Measurements from ENCODE around the gene GLRX3.
"Not testable (repeated sequence)": the region's sequence is repeated elsewhere in the genome, so short reads cannot be mapped to it uniquely, and the experiment has no call there.

The GLRX3 gene

DNA sequence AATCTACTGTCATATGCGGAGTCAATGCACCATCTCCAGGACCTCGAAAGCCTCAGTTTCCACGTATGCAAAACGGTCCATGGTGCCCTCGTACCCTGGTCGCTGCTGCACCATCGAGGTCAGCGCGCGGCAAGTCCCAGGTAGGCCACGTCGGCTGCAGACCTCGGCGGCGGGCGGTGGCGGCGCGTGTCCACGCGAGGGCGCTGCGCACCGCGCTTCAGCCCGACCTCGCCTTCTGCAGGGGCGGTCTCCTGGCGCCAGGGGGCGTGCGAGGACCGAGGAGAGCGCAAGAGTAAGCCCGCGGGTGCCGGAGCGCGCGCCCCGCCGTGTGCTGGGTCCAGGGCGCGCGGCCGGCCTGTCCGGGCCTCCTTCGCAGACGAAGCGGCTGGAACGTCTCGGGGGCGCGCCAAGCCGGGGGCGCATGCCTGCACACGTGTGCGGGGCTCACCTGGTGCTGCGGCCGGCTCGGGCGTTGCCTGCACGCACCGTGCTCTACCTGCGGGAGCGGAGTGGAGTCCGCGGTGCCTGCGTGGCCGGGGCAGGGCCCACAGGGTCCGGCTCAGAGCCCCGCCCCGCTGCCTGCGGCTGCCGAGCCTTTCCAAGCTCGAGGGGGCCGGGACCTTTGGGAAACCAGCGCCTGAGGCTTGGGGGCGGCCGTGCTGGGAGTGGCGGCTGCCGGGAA, 54.0 kb downstream of the GLRX3 start:
- peak; percentile 91 for DNase-seq

DNA sequence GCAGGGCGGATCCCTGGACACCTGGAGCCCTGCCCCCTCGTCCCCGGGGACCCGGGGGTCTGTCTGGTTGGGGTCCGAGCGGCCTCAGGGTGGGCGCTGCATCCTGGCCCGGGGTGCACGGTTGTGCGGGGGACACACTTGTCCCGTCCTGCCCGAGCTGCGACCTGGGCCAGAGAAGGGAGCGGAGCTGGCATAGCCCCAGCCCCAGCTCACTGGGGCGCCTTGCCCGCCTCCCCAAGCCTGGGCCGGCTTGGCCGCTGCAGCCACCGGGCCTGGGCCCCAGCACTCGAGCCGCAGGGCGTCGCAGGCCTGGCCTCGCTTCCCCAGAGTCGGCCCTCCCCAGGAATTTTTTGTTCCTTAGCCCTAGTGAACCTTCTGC, 54.5 kb downstream of the GLRX3 start:
- no peak for DNase-seq

- DNase-seq = no peak
Measured at GRCh38 chr10:130191380-130191779, 55.2 kb downstream of the GLRX3 start.

- no peak for DNase-seq
Measured at GRCh38 chr10:130192276-130192848, 56.2 kb downstream of the GLRX3 start.

- DNase-seq = no peak
Measured at GRCh38 chr10:130193033-130193432, 56.8 kb downstream of the GLRX3 start.

- DNase-seq = no peak
Measured at GRCh38 chr10:130193493-130194193, 57.5 kb downstream of the GLRX3 start.

DNA sequence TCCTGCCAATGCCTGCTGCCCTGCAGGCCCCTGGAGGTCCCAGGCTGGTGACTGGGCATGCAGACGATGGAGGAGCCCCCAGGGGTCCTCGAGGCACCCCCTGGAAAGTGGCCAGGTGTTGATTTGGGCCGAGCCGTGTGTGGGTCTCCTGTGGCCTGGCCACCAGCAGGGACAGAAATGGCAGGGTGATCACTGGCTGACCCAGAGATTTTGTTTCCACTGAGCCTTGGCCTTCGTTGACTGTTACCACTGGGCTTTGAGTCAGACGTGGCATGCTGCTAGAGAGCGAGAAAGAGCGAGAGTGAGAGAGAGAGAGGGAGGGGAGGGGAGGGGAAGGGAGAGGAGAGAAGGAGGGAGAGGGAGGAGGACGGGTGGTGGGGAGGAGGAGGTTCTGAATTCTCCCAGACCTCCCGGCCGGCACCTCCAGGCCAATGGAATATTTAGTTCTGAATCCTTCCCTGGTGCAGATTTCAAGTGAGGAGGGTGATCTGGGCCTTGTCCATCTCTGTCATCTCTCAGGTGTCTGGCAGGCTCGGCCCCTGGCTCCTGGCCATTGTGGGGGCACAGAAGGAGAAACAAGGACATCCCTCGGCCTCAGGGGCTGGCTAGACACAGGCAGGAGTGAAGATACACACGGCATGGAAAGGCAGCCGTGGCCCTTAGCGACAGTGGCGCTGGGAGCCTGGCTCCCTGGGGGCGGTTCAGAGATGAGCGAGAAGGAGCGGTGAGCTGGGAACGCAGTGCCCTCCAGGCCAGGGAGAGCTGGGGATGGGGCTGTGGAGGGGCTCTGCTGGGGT, 58.2 kb downstream of the GLRX3 start:
- no peak for DNase-seq

- DNase-seq = no peak
Measured at GRCh38 chr10:130194991-130195645, 58.9 kb downstream of the GLRX3 start.

- no peak for DNase-seq
Measured at GRCh38 chr10:130195746-130196294, 59.6 kb downstream of the GLRX3 start.

DNA sequence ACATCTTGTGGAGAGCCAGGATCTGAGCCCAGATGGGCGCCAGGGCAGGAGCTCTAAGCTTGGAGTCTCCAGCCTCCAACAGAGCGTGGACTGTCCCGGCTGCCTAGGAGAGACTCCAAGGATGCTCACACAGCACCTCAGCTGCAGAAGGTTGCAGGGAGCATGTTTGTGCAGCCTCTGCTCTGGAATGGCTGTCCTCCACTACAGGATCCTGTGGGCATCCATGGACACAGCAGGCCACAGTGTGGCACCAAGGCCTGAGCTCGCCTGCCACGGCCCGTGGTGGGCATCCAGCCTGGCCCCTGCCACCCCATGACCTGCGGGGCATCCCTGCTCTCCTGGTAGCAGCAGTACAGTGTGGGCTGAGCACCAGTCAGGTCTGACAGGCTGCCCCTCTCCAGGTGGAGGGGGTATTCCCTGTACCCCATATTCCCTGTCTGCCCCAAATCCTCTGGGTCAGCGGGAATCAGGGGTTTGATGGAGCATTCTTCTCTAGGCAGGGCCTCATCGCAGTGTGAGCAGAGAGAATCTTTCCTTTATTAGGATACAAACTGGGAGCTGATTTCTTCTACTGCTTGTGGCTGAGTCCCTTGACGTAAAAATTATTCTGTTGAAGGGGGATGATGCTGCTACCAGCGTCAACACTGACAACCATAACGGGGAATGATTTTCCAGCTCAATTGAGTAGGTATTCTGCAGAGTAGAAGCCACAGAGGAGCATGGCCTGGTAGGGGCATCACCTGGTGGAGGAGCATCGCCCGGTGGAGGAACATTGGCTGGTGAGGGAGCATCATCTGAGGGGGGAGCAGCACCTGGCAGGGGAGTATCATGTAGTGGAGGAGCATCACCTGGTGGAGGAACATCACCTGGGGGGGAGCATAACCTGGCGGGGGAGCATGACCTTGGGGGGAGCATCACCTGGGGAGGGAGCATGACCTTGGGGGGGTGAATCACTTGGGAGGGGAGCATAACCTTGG, 60.6 kb downstream of the GLRX3 start:
- DNase-seq = no peak

DNA sequence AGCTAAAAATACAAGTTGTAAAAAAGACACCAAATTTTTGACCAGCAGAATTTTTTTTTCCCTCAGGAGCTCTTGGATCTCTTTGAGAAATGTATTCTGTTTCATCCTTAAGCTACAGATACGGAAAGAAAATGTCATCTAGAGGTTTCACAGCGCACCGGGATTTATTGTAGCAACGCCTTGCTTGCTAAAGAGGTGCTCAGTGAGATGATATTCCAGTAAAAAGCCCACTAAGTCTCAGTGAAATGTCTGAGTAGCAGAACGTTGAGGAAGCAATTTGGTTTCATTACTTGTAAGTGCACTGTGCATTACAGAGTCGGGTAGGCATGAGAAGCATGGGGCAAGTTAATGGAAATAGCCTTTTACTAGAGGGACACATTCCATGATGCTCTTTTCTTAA, 62.5 kb downstream of the GLRX3 start:
- no peak for DNase-seq

DNA sequence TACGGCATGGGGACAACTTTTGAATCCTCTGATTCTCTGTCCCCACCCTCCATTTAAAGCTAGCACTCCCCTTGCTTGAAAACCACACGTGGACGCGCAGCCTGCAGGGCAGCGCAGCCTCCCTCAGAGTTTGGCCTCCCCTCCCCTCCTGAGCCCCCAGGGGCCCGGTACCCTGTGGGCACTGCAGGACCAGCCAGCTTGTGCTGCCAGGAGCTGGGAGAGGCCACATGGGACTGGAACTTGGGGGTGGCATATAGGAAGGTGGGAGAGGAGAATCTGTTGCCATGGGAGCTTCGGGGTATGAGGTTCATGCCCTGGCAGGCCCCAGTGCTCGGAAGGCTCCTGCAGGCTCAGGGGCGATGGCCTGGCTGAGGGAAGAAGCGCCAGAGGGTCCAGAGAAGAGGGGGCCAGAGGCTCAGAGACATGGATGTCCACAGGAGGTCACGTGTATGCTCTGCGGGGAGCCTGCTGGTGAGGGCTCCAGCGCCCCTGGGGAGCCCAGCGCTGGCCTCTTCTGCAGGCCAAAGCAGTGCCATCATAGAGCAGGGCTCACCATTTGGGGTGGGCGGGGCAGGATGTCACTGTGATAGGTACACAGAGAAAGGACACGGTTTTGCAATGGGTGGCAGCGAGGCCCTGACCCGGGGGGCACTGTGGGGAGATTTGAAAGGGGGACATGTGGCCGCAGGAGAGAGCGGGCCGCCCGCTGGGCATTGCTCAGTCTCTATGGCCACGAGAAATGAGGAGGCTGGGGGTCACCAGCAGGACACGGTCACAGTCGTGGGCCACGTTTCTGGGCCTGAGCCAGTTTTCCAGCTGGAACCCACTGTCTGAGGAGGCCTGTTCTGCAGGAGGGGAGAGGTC, 64.2 kb downstream of the GLRX3 start:
- no peak for DNase-seq

GRCh38 chr10:130201043-130201380, 64.8 kb downstream of the GLRX3 start:
- no peak for DNase-seq

DNA sequence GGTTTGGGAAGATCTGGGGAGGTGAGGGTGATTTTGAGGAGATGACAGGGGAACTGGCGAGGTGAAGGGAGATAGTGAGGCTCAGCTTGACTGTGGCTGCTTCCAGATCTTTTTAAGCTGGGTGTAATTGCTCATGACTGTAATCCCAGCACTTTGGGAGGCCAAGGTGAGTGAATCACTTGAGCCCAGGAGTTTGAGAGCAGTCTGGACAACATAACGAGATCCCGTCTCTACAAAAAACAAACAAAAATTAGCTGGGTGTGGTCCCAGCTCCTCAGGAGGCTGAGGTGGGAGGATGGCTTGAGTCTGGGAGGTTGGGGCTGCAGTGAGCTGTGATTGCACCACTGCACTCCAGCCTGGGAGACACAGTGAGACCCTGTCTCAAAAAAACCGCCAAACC, 66.0 kb downstream of the GLRX3 start:
- DNase-seq = not testable (repeated sequence)

GRCh38 chr10:130202984-130203621, 66.9 kb downstream of the GLRX3 start:
- DNase-seq = peak; percentile 37

DNA sequence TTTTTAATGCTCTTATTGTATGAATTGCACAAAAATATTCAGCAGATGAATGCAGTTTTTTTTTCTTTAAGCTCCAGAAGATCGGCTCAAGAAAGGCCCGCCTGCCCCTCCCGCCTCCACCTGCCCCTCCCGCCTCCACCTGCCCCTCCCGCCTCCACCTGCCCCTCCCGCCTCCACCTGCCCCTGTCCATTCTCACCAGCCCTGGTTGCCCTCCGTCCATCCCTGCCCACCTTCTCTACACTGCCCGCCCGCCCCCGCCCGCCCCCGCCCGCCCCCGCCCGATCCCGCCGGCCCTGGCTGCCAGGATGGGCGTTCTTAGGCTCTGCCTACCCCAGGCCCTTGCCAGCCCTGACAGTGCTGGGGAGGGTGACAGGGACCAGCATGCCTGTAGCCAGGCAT, 67.4 kb downstream of the GLRX3 start:
- no peak for DNase-seq

DNA sequence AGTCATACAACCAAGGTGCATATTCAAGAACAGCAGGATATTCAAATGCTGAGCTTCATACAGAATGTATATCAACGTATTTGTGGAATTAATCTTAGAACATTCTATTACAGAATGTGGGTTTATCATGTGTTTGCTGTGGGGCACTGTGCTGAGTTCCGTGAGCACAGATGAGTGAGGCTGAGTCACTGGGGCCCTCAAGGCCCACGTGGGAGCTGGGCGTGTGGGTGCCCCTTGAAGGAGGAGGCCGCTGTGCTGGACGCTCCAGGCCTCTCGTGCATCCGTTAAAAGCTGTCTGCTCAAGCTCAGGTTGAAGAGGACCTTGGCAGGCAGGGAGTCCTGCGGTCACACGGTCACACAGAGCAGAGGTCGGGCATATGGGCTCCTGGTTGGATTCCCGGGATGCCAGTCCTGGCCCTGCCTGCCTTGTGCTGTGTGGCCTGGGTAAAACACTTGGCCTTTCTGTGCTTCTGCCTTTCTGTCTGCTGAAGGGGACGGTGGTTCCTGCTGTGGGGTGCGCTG, 70.1 kb downstream of the GLRX3 start:
- DNase-seq = no peak

- no peak for DNase-seq
Measured at GRCh38 chr10:130207205-130207604, 71.0 kb downstream of the GLRX3 start.

DNA sequence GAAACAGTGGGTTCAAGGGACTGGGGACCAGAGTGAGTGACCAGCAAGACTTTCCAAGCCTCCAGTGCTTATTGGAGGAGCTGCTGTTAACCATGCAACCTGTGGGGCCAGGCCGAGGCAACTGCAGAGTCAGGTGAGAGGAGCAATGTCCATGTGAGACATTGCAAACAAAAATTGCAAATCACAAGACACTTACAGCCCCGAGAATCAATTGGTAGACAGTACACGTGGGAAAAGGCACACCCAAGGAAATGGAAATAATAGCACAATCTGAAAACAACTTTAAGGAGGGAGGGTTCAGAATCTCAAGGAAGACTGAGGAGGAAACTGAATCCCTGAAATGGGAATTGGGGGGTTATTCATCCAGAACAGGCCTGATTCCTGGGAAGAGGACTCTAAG, 72.6 kb downstream of the GLRX3 start:
- DNase-seq = no peak

DNA sequence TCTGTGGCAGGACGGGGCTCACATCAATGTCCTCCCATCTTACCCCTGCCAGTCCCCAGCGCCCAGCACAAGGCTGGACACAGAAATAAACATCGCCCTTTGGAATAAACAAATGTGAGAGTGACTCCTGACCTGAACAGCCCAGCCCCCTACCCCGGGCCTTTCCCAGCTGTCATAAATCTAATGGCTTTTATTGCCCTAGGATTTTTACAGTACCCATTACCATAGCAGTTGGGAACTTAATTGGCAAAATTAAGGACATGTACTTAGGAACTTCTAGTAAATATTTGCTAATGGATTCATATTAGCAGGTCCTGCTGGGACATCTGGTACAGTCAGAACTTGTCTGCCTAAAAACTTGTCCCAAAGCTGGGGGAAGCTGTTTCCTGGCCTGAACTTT, 76.6 kb downstream of the GLRX3 start:
- DNase-seq = no peak

Data from NCI-H1436 (cell line).